Measurements from ENCODE around the gene DOCK2.

- TF ChIP-seq CTCF (IDR thresholded peaks at IDR 0.05) (no peak), POLR2A (IDR thresholded peaks at IDR 0.05) (no peak)
These were observed 205.6 kb downstream of the DOCK2 start for GRCh38 chr5:169842699-169843098.

Data from adrenal gland (tissue), 5 donors.